ENCODE data around the gene FAM83C. TPM values are rescaled to one million over a fixed set of nuclear protein-coding genes. Genes with fewer than 3 reads are reported as not detected.

Gene FAM83C
- total and polyA plus RNA-seq, 9 of the 15 experiments (the other 6 are each of a cell fraction or from before 2014, with no cell fraction given): not detected

DNA sequence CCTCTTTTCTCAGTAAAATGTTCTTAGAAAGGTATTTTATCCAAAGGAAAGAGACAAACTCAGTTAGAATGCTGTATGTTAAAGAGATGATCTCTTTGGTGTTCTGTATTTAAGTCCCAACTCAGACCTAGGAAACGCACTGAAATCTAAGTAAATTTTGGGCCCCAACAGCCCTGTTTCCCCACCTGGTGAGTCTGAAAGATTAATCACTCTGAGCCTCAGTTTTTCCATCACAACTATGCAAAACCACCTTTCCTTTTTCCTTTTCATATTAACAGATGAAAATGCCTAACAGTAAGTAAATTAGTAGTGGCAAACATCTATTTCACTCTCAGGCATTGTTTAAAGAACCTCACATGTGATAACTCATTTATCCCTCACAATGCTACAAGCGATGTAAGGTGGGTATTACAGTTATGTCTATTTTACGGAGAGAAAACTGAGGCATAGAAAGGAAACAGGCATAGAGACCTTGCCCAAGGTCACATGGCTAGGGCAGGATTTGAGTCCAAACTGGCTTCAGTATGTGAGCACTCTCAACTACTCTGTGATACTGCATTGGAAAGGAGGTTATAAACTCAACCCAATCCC lies 36.0 kb upstream of the FAM83C start:
- H3K9me1 ChIP-seq (ENCODE audit: control insufficient read depth, insufficient read depth, low read length): no peaks in the 10 kb centered on the region
- no TSS peak for BruUV-seq (replicated peaks)
- 82% methylated on average over 3 of the region's 3 CpGs for WGBS (ENCODE audit: insufficient coverage, low coverage, missing lambda C conversion rate)

DNA sequence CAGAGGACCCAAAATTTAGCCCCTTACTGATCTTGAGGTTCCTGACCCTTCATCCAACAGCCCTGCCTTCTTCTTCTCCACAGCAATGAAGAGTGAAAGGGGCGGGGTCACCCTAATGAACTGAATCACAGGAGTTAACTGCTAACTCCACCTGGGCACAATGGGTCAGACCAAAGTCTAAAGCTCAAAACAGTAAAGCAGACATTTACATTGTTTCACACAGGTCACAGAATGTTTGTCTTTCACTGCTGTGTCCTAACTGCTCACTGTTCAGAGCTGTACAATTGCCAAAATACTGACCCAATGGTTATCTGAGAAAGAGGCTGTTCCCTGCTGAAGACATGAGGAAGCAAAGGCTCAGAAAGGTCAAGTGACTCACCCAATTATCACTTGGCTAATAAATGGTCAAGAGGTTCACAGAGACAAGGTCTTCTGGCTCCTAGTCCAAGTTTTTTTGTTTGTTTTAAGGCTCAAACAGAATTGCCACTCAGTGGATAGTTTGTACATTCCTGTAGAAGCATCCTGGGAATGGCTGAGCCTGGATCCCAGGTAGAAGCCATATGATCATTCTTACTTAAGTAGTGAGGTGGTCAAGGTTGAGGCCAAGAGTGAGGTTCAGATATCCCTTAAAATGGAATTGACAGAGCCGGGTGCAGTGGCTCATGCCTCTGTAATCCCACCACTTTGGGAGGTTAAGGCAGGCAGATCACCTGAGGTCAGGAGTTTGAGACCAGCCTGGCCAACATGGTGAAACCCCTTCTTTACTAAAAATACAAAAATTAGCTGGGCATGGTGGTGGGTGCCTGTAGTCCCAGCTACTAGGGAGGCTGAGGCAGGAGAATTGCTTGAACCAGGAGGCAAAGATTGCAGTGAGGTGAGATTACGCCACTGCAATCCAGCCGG lies 35.1 kb upstream of the FAM83C start:
- peak overlapping the region; percentile 15; the same call in 1 of the 2 replicates for H3K4me2 ChIP-seq (ENCODE audit: insufficient read depth, low read length)
- CTCF ChIA-PET (ENCODE audit: low intra/inter-chr PET ratio): no interaction called here
- peak; percentile 83 for FAIRE-seq
- TF ChIP-seq DACH1 (IDR thresholded peaks at IDR 0.05; ENCODE audit: partially characterized antibody) (peak; percentile 84), SIRT6 (IDR thresholded peaks at IDR 0.05; ENCODE audit: low read depth, low read length) (no peak), ZNF780A (CRISPR knock-in tag; IDR thresholded peaks at IDR 0.05) (no peak), U2AF1 (optimal IDR thresholded peaks at IDR 0.05; ENCODE audit: low read depth, low read length) (no peak), POU5F1 (IDR thresholded peaks at IDR 0.05; ENCODE audit: borderline replicate concordance, low read depth, low read length, partially characterized antibody) (no peak), NR2C1 (IDR thresholded peaks at IDR 0.05) (peak; percentile 56; the same call in 1 of the 2 replicates), NR2C1 (tag; IDR thresholded peaks at IDR 0.05) (peak; percentile 83), DIDO1 (tag; IDR thresholded peaks at IDR 0.05; ENCODE audit: low read depth) (no peak), PHB2 (IDR thresholded peaks at IDR 0.05; ENCODE audit: low read depth) (no peak), NCOR1 (IDR thresholded peaks at IDR 0.05) (no peak)
- TF ChIP-seq, protein P1, sequence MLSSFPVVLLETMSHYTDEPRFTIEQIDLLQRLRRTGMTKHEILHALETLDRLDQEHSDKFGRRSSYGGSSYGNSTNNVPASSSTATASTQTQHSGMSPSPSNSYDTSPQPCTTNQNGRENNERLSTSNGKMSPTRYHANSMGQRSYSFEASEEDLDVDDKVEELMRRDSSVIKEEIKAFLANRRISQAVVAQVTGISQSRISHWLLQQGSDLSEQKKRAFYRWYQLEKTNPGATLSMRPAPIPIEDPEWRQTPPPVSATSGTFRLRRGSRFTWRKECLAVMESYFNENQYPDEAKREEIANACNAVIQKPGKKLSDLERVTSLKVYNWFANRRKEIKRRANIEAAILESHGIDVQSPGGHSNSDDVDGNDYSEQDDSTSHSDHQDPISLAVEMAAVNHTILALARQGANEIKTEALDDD (IDR thresholded peaks at IDR 0.05): 0 out of 2 replicates have a peak, but pooled peaks have one; percentile 22
- TF ChIP-seq, protein P2, sequence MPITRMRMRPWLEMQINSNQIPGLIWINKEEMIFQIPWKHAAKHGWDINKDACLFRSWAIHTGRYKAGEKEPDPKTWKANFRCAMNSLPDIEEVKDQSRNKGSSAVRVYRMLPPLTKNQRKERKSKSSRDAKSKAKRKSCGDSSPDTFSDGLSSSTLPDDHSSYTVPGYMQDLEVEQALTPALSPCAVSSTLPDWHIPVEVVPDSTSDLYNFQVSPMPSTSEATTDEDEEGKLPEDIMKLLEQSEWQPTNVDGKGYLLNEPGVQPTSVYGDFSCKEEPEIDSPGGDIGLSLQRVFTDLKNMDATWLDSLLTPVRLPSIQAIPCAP (CRISPR knock-in tag; IDR thresholded peaks at IDR 0.05; ENCODE audit: borderline replicate concordance): no peak

More for the DNA sequence above, 36.0 kb upstream of the FAM83C start:
- in situ Hi-C loops (cut with MboI): no loop called here
- no peak overlapping the region for H3K4me3 ChIP-seq
- no peak overlapping the region for H3K27ac ChIP-seq (ENCODE audit: extremely low read depth, low read depth, low read length)
- no peaks in the 10 kb centered on the region for H3K27me3 ChIP-seq (ENCODE audit: control insufficient read depth in 2 of 2, insufficient read depth in 2 of 2, low read length in 2 of 2)
- TF ChIP-seq GTF2E2 (tag; IDR thresholded peaks at IDR 0.05) (0 out of 2 replicates have a peak, but pooled peaks have one; percentile 36), ZNF217 (CRISPR knock-in tag; IDR thresholded peaks at IDR 0.05) (no peak)
- peaks cover 14 to 41% of the 10 kb centered on the region in 2 experiments for H3K4me1 ChIP-seq (replicated peaks in 1 of 2; ENCODE audit: control insufficient read depth in 2 of 2, insufficient read depth in 2 of 2, low read length in 2 of 2)
- no peak for ATAC-seq
- ChIA-PET CTCF (ENCODE audit: low intra/inter-chr PET ratio) (interaction anchor here (0.6 kb wide), 1 partner anchor 10 kb away, joined by 5 read pairs; no protein-coding TSS in a partner anchor), POLR2A (interaction anchor here (1.0 to 1.6 kb wide), 2 partner anchors 12 to 16 kb away, joined by 3 to 5 read pairs; no protein-coding TSS in a partner anchor)
- no peak for DNase-seq (ENCODE audit: extremely low read depth in 1 of 4, low spot score in 3 of 4)
- no peak overlapping the region for H3K9ac ChIP-seq (ENCODE audit: insufficient read depth in 1 of 2, low read depth in 2 of 2, low read length in 2 of 2)
- FAIRE-seq: no peak
- H3K79me2 ChIP-seq (ENCODE audit: control insufficient read depth, insufficient read depth, low read length): no peaks in the 10 kb centered on the region
- H3K4me2 ChIP-seq (ENCODE audit: insufficient read depth, low read length): no peak overlapping the region
- intact Hi-C loops (cut with micrococcal nuclease): no loop called here
- H4K20me1 ChIP-seq (replicated peaks; ENCODE audit: control insufficient read depth, insufficient read depth, low read length): no peaks in the 10 kb centered on the region
- H3K9me3 ChIP-seq (replicated peaks; ENCODE audit: control insufficient read depth, insufficient read depth, low read depth, low read length): no peaks in the 10 kb centered on the region
- peaks cover 13% of the 10 kb centered on the region for H3K36me3 ChIP-seq (ENCODE audit: control insufficient read depth, insufficient read depth, low read length)
- H2AFZ ChIP-seq (ENCODE audit: low read depth, low read length): no peak overlapping the region

More for the DNA sequence above, 35.1 kb upstream of the FAM83C start:
- Histone ChIP-seq H3K9me1 (ENCODE audit: control insufficient read depth, insufficient read depth, low read length) (no peaks in the 10 kb centered on the region), H3K79me2 (ENCODE audit: control insufficient read depth, insufficient read depth, low read length) (no peaks in the 10 kb centered on the region), H2AFZ (ENCODE audit: low read depth, low read length) (no peak overlapping the region), H3K36me3 (ENCODE audit: control insufficient read depth, insufficient read depth, low read length) (peaks cover 13% of the 10 kb centered on the region), H4K20me1 (replicated peaks; ENCODE audit: control insufficient read depth, insufficient read depth, low read length) (no peaks in the 10 kb centered on the region), H3K9ac (ENCODE audit: insufficient read depth in 1 of 2, low read depth in 2 of 2, low read length in 2 of 2) (no peak overlapping the region), H3K27ac (ENCODE audit: extremely low read depth, low read depth, low read length) (no peak overlapping the region), H3K9me3 (replicated peaks; ENCODE audit: control insufficient read depth, insufficient read depth, low read depth, low read length) (no peaks in the 10 kb centered on the region), H3K4me3 (no peak overlapping the region), H3K27me3 (ENCODE audit: control insufficient read depth in 2 of 2, insufficient read depth in 2 of 2, low read length in 2 of 2) (no peaks in the 10 kb centered on the region), H3K4me1 (replicated peaks in 1 of 2; ENCODE audit: control insufficient read depth in 2 of 2, insufficient read depth in 2 of 2, low read length in 2 of 2) (peaks cover 14 to 41% of the 10 kb centered on the region in 2 experiments)
- POLR2A ChIA-PET: no interaction called here
- ATAC-seq (peak; percentile 61), DNase-seq (ENCODE audit: extremely low read depth in 1 of 4, low spot score in 3 of 4) (peak in 2 of 4 experiments; percentile 40 to 71)
- WGBS (ENCODE audit: insufficient coverage, low coverage, missing lambda C conversion rate): 55% methylated on average over 2 of the region's 4 CpGs
- BruUV-seq (replicated peaks): no TSS peak
- intact Hi-C loops (cut with micrococcal nuclease): no loop called here
- in situ Hi-C loops (cut with MboI): no loop called here
